PC-9 (cell line): Measurements from ENCODE around the gene KBTBD6. TPM values are rescaled to one million over a fixed set of nuclear protein-coding genes. Genes with fewer than 3 reads are reported as not detected.
A peak's percentile ranks its signal among the peaks of the same experiment; 100 is the strongest.
"Not testable (repeated sequence)": the region's sequence is repeated elsewhere in the genome, so short reads cannot be mapped to it uniquely, and the experiment has no call there.

Source experiments
- BruUV-seq: library from RNA; stranded (reverse); fragments of 400-500 nt; replicated peaks from 2 replicates; lab custom pipeline; 2021; lab: Mats Ljungman, UMichigan
- CTCF ChIA-PET: fragments of 300-600 bp; sonication (Branson Sonifier 250); formaldehyde crosslinking; loops from one replicate; lab custom pipeline; 2022; ENCODE audit warnings: antibody characterized with exemption; lab: Charles Lee
- POLR2A ChIA-PET: fragments of 300-600 bp; sonication (Branson Sonifier 250); formaldehyde crosslinking; loops from one replicate; lab custom pipeline; 2022; ENCODE audit warnings: antibody characterized with exemption; ENCODE audit not compliant: unreplicated experiment; lab: Charles Lee
- DNase-seq, 2 experiments: peaks; one replicate each; pipeline versions ENCODE4 v3.0.0 to v3.0.0-alpha.2; 2015 to 2022; ENCODE audit warnings: mixed read lengths in 1 of 2
- H2AFZ ChIP-seq: fragments of 200-600 bp; sonication (generic); 2 replicates; pipeline ENCODE4 v1.8.1; 2017; ENCODE audit warnings: antibody characterized with exemption
- H3F3A ChIP-seq: fragments of 200-600 bp; sonication (generic); 2 replicates; pipeline ENCODE4 v1.8.1; 2017; ENCODE audit warnings: antibody characterized with exemption, mild to moderate bottlenecking, low read depth; ENCODE audit not compliant: insufficient read depth
- H3K27ac ChIP-seq: fragments of 200-600 bp; sonication (generic); 2 replicates; pipeline ENCODE4 v1.6.1; 2016; ENCODE audit warnings: mixed run types
- H3K27me3 ChIP-seq: fragments of 200-600 bp; sonication (generic); 2 replicates; pipeline ENCODE4 v1.6.1; 2016; ENCODE audit warnings: low read depth, mixed run types; ENCODE audit not compliant: insufficient read depth
- H3K36me3 ChIP-seq: fragments of 200-600 bp; sonication (generic); 2 replicates; pipeline ENCODE4 v1.6.1; 2016; ENCODE audit warnings: low read depth, mixed run types
- H3K4me1 ChIP-seq: fragments of 200-600 bp; sonication (generic); replicated peaks from 2 replicates; pipeline ENCODE4 v1.6.1; 2016; ENCODE audit warnings: mixed run types; ENCODE audit not compliant: insufficient read depth
- H3K4me2 ChIP-seq: fragments of 200-600 bp; sonication (generic); 2 replicates; pipeline ENCODE4 v1.6.1; 2017; ENCODE audit warnings: mixed run types
- H3K4me3 ChIP-seq: fragments of 200-600 bp; sonication (generic); 2 replicates; pipeline ENCODE4 v1.6.1; 2016; ENCODE audit warnings: mixed run types
- H3K79me2 ChIP-seq: fragments of 200-600 bp; sonication (generic); 2 replicates; pipeline ENCODE4 v1.6.1; 2017; ENCODE audit warnings: low read depth, mixed run types
- H3K9me2 ChIP-seq: fragments of 200-600 bp; sonication (generic); 2 replicates; pipeline ENCODE4 v1.8.1; 2017; ENCODE audit warnings: mild to moderate bottlenecking; ENCODE audit not compliant: insufficient read depth
- H3K9me3 ChIP-seq: fragments of 200-600 bp; sonication (generic); 2 replicates; pipeline ENCODE4 v1.8.1; 2016; ENCODE audit warnings: low read depth; ENCODE audit not compliant: insufficient read depth
- H4K20me1 ChIP-seq: fragments of 200-600 bp; sonication (generic); 2 replicates; pipeline ENCODE4 v1.8.1; 2017; ENCODE audit not compliant: insufficient read depth
- EZH2 ChIP-seq: fragments of 200-600 bp; sonication (generic); IDR thresholded peaks from 2 replicates; pipeline ENCODE4 v1.8.0; 2017; ENCODE audit warnings: antibody characterized with exemption, low read depth
- intact Hi-C: fragments of 100-400 bp; cut with micrococcal nuclease; formaldehyde crosslinking; loops from one replicate; pipeline ENCODE4 v1.10.0; 2022; ENCODE audit not compliant: unreplicated experiment
- total RNA-seq: library from RNA; stranded (reverse); gene quantifications from 2 replicates; pipeline ENCODE4 v1.2.3, GENCODE V29; 2021
- TF ChIP-seq, protein P1 (sequence below): fragments of 200-600 bp; sonication (generic); conservative IDR thresholded peaks from 2 replicates; pipeline ENCODE4 v1.6.1; 2017; ENCODE audit warnings: mixed run types, antibody characterized with exemption, mild to moderate bottlenecking, moderate library complexity

The KBTBD6 gene
- total RNA-seq, 1 experiment from 2014 or later = 4.3 TPM

DNA sequence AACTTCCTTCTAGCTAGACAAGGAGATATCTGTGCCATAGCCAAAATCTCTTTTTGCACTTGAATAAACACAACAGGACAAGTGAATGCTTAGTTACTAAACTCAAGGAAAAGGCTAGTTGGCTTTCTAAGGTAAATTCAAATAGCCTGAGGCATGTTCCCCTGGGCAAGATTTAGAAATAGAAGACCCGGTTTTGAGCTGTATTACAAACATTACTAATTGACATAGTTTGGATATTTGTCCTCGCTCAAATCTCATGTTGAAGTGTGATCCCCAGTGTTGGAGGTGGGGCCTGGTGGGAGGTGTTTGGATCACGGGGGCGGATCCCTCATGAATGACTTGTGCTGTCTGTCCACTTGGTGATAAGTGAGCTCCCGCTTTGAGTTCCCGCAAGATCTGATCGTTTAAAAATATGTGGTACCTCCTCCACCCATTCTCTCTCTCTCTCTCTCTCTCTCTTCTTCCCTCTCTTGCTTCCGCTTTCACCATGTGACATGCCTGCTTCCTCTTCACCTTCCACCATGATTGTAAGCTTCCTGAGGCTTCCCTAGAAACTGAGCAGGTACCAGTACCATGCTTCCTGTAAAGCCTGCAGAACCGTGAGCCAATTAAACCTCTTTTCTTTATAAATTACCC, 3.9 kb upstream of the KBTBD6 start:
- H3K79me2 ChIP-seq = peaks cover 17% of the 10 kb centered on the region; the same call in 1 of the 2 replicates
- DNase-seq = no peak
- H3K4me2 ChIP-seq = no peak overlapping the region
- no peaks in the 10 kb centered on the region for H3K9me3 ChIP-seq
- CTCF ChIA-PET = no interaction called here
- H3K4me1 ChIP-seq = peaks cover 8% of the 10 kb centered on the region; the same call in 1 of the 2 replicates
- H2AFZ ChIP-seq = no peak overlapping the region
- intact Hi-C loops = no loop called here
- H3K27ac ChIP-seq = no peak overlapping the region
- POLR2A ChIA-PET = no interaction called here
- BruUV-seq = no TSS peak
- H3F3A ChIP-seq = no peaks in the 10 kb centered on the region
- no peaks in the 10 kb centered on the region for H4K20me1 ChIP-seq
- TF ChIP-seq, protein P1, sequence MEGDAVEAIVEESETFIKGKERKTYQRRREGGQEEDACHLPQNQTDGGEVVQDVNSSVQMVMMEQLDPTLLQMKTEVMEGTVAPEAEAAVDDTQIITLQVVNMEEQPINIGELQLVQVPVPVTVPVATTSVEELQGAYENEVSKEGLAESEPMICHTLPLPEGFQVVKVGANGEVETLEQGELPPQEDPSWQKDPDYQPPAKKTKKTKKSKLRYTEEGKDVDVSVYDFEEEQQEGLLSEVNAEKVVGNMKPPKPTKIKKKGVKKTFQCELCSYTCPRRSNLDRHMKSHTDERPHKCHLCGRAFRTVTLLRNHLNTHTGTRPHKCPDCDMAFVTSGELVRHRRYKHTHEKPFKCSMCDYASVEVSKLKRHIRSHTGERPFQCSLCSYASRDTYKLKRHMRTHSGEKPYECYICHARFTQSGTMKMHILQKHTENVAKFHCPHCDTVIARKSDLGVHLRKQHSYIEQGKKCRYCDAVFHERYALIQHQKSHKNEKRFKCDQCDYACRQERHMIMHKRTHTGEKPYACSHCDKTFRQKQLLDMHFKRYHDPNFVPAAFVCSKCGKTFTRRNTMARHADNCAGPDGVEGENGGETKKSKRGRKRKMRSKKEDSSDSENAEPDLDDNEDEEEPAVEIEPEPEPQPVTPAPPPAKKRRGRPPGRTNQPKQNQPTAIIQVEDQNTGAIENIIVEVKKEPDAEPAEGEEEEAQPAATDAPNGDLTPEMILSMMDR = no peak
- no peak for TF ChIP-seq EZH2
- no peaks in the 10 kb centered on the region for H3K9me2 ChIP-seq
- no peaks in the 10 kb centered on the region for H3K27me3 ChIP-seq
- no peaks in the 10 kb centered on the region for H3K36me3 ChIP-seq
- no peak overlapping the region for H3K4me3 ChIP-seq

DNA sequence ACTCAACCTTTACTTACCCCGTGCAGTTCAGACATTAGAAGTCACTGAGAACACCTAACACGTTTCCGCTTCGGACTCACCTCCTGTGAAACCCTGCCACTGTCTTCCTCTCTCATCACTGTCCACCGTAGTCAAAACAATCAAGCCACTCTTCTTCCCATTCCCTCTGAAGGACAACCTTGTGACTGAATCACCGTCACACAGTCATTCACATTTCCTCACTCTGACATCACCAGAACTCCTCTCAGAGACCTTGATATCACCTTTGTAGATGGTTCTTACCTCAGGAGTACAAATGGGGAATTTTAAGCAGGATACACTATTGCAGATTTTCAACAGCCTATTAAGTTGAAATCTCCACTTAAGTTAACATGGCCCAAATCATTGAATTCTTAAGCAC, 1.3 kb upstream of the KBTBD6 start:
- H3K4me2 ChIP-seq = peak overlapping the region; percentile 80
- no peak for DNase-seq
- BruUV-seq = no TSS peak
- no peak overlapping the region for H3K27ac ChIP-seq
- no peak overlapping the region for H2AFZ ChIP-seq
- H3K9me3 ChIP-seq = no peaks in the 10 kb centered on the region
- ChIA-PET CTCF (no interaction called here), POLR2A (no interaction called here)
- no peaks in the 10 kb centered on the region for H3F3A ChIP-seq
- H4K20me1 ChIP-seq = no peaks in the 10 kb centered on the region
- no peaks in the 10 kb centered on the region for H3K27me3 ChIP-seq
- intact Hi-C loops = no loop called here
- H3K4me1 ChIP-seq = peaks cover 14% of the 10 kb centered on the region
- peak overlapping the region; percentile 59; the same call in 1 of the 2 replicates for H3K4me3 ChIP-seq
- peaks cover 33% of the 10 kb centered on the region for H3K79me2 ChIP-seq
- H3K36me3 ChIP-seq = no peaks in the 10 kb centered on the region
- no peak for TF ChIP-seq EZH2
- TF ChIP-seq, protein P1 = no peak
- no peaks in the 10 kb centered on the region for H3K9me2 ChIP-seq

DNA sequence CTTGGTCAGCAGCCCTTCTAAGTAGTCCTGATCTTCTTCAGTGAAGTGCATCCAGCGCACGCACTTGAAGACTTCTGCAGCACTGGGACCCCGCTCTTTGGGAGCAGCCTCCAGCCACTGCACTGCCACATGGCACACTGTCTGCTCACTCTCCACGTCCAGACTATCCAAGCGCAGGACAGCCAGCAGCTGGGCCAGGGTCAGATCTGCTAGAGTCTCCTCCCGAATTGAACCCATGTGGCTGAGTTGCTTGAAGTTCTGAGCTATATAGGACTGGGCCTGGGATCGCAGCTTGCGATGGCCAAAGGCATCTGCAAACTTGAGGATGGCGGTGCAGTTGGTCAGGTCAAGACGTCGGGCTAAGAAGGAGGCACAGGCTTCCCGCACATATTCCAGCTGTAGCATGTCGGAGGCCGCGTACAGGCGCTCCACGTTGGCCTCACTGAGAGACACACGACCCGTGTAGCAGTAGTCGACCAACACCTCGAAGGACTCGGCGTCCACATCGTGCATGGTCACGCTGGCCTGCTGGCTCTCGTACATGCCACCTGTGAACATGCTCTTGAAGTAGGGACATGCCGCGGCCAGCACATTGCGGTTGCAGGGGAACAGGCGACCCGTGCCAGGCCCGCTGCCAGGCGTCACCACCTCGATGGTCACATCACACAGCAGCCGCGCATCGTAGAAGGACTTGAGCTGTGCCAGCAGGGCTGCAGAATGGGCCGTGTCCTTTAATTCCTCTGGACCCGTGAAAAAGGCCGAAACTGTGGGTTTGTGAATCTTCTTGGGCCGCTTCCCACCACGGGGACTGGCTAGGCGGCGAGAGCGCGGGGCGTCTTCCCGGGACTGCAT, 716 bp downstream of the KBTBD6 start:
- H3K27ac ChIP-seq, H4K20me1 ChIP-seq, DNase-seq, H3K4me1 ChIP-seq, H3K9me3 ChIP-seq, H3K36me3 ChIP-seq, H3K9me2 ChIP-seq, H3F3A ChIP-seq, CTCF ChIA-PET, H3K27me3 ChIP-seq, POLR2A ChIA-PET: not testable (repeated sequence)
- Histone ChIP-seq H3K4me3 (peak overlapping the region; percentile 59), H3K4me2 (peak overlapping the region; percentile 80), H3K79me2 (peaks cover 37% of the 10 kb centered on the region), H2AFZ (peak overlapping the region; percentile 75)
- BruUV-seq = TSS peak; percentile 47
- intact Hi-C loops = loop anchor here (1.0 kb wide), 2 partner anchors 62 to 71 kb away; partner anchors contain the start of genes KBTBD7 and WBP4

DNA sequence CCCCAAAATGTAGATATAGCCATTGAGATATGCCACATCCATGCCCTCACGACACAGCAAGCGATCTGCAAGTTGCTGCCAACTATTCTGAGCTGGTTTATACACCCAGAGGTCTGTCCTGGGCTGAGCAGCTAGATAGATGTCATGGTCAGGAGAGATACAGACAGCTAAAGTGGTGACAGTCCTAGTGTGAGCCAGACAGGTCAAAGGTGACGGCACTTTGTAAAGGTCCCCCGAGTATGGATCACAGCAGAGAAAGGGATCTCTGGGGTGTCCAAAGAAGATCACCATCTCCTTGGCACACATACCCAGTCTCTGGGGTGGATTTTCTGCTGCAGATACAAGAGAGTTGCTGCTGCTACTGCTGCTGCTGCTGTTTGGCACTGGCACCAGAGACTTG, 1.4 kb downstream of the KBTBD6 start:
- H3K9me3 ChIP-seq, POLR2A ChIA-PET, H4K20me1 ChIP-seq, H3K4me3 ChIP-seq, H2AFZ ChIP-seq, intact Hi-C loops, H3K4me1 ChIP-seq, H3F3A ChIP-seq, CTCF ChIA-PET, DNase-seq, H3K36me3 ChIP-seq, BruUV-seq, H3K9me2 ChIP-seq, H3K27me3 ChIP-seq, H3K27ac ChIP-seq: not testable (repeated sequence)
- peak overlapping the region; percentile 48 for H3K4me2 ChIP-seq
- H3K79me2 ChIP-seq = peaks cover 37% of the 10 kb centered on the region
